HG03432 (cell line): Measurements from ENCODE around the gene CHM.
"Not testable (repeated sequence)": the region's sequence is repeated elsewhere in the genome, so short reads cannot be mapped to it uniquely, and the experiment has no call there.

Source experiments
- ATAC-seq: cut with Tn5 transposase; IDR thresholded peaks from one replicate; pipeline ENCODE4 v1.9.1; 2021; ENCODE audit warnings: mild to moderate bottlenecking, moderate library complexity; ENCODE audit not compliant: unreplicated experiment

CHM gene

GRCh38 chrX:86002076-86002896, 45.1 kb downstream of the CHM start:
- no peak for ATAC-seq

- no peak for ATAC-seq
Measured at GRCh38 chrX:85998954-85999353, 48.4 kb downstream of the CHM start.

- ATAC-seq: no peak
Measured at GRCh38 chrX:85996555-85996954, 50.8 kb downstream of the CHM start.

GRCh38 chrX:85995641-85996040, 51.7 kb downstream of the CHM start:
- no peak for ATAC-seq

- no peak for ATAC-seq
Measured at GRCh38 chrX:85994797-85995196, 52.6 kb downstream of the CHM start.

GRCh38 chrX:85994228-85994627, 53.1 kb downstream of the CHM start:
- ATAC-seq: no peak

GRCh38 chrX:85993539-85994197, 53.7 kb downstream of the CHM start:
- no peak for ATAC-seq

GRCh38 chrX:85992811-85993229, 54.5 kb downstream of the CHM start:
- ATAC-seq: no peak

GRCh38 chrX:85988353-85988752, 59.0 kb downstream of the CHM start:
- no peak for ATAC-seq

GRCh38 chrX:85980286-85980685, 67.1 kb downstream of the CHM start:
- no peak for ATAC-seq

GRCh38 chrX:85977218-85977617, 70.1 kb downstream of the CHM start:
- peak; percentile 89 for ATAC-seq

GRCh38 chrX:85972351-85972750, 75.0 kb downstream of the CHM start:
- ATAC-seq: not testable (repeated sequence)

- ATAC-seq: no peak
Measured at GRCh38 chrX:85964744-85965143, 82.6 kb downstream of the CHM start.

- ATAC-seq: no peak
Measured at GRCh38 chrX:85963736-85964135, 83.6 kb downstream of the CHM start.

GRCh38 chrX:85955510-85955909, 91.8 kb downstream of the CHM start:
- ATAC-seq: no peak

GRCh38 chrX:85944751-85945150, 102.6 kb downstream of the CHM start:
- ATAC-seq: not testable (repeated sequence)

- no peak for ATAC-seq
Measured at GRCh38 chrX:85941275-85941674, 106.1 kb downstream of the CHM start.

- not testable (repeated sequence) for ATAC-seq
Measured at GRCh38 chrX:85939942-85940341, 107.4 kb downstream of the CHM start.

GRCh38 chrX:85934399-85934798, 113.0 kb downstream of the CHM start:
- ATAC-seq: not testable (repeated sequence)

GRCh38 chrX:85930099-85930498, 117.3 kb downstream of the CHM start:
- no peak for ATAC-seq

GRCh38 chrX:85928606-85929005, 118.8 kb downstream of the CHM start:
- ATAC-seq: no peak

GRCh38 chrX:85927740-85928139, 119.6 kb downstream of the CHM start:
- ATAC-seq: no peak
